NB4 (cell line): ENCODE measurements around the gene DAAM1.

Experiments
- CTCF ChIP-seq: IDR thresholded peaks from one replicate; pipeline ENCODE4 v1.5.1; 2012; ENCODE audit warnings: low read depth, low read length
- MYC ChIP-seq: IDR thresholded peaks from 2 replicates; pipeline ENCODE4 v1.6.1; 2011; ENCODE audit warnings: low read depth, low read length

GRCh38 chr14:59313658-59314608 is 125.5 kb downstream of the DAAM1 start:
- no peak for TF ChIP-seq MYC
- no peak for TF ChIP-seq CTCF
